GM18507 (cell line): ENCODE measurements around the gene CRIM1.

Source experiments
- DNase-seq: peaks from one replicate; pipeline ENCODE4 v3.0.0; 2011; ENCODE audit warnings: low read depth; ENCODE audit not compliant: insufficient read length; ENCODE audit errors: extremely low spot score
- FAIRE-seq: peaks from 2 replicates; lab custom pipeline; 2011; peaks lifted over from hg19 to GRCh38; lab: Jason Lieb, UNC

CRIM1 gene

DNA sequence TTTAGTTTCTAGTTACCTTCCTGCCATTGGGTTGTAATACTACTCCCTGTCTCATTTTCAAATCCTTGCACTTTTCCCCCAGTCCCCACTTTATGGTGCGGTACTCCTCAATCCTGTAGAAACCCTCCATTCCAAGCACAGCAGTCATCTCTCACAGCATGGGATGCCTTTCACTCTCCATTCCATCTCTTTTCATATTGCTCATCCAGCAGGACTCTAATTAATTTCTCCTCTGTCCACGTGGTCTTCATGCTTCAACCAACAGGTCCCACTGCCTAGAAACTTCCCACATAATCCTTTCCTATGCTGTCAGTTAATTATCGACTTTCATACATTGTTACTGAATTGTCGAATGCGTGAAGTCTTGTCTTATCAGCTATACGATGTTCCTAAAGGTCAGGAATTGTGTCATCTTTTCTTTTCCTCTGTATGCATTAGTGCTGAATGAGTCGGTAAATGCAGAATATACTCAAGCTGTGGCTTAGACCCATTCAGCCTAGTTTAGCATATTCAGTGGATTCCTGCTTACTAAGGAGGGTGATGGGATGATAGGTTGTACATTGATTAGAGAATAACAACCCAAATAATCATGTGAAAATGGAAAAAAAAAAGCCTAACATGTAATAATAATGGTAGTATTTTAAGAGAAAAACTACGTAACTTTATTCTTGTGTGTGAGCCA is 89.7 kb downstream of the CRIM1 start:
- no peak for DNase-seq
- FAIRE-seq, result no peak

DNA sequence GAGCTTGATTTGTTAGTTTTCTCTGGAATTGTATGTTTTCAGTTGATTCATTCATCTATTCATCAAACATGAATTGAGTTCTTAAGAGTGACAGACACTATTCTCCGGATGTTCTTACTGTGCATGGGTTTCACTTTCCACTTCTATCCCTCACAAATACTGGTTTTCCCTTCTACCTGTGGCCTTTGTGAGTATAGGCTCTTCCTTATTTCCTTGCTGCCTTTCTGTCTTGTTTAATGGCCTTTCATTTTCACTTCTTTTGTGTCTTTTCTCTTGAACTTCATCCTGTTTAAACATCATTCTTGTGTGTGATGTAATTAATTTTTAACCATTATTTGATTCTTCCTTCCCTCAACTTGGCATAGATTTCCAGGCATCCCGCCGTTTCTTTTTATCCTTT is 90.7 kb downstream of the CRIM1 start:
- DNase-seq (no peak), FAIRE-seq (no peak)

DNA sequence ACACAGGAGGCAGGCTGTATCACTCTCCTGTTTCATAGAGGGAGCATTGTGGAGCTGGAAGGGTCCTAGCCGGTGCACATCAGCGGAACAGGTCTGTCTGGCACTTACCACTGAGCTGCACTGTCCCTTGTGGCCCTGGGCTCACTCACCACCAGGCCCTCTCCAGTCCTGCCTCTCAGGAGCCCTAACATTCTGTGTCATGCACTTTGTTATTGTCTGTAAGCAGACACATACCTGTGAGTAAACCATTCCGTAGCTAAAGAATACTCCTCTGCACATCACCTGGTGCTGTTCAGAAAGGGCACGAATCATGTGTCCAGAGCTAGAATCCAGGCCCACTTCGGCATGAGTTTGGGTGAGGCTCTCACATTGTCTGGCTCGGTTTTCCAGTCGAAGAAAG is 93.6 kb downstream of the CRIM1 start:
- no peak for DNase-seq
- FAIRE-seq, result no peak

DNA sequence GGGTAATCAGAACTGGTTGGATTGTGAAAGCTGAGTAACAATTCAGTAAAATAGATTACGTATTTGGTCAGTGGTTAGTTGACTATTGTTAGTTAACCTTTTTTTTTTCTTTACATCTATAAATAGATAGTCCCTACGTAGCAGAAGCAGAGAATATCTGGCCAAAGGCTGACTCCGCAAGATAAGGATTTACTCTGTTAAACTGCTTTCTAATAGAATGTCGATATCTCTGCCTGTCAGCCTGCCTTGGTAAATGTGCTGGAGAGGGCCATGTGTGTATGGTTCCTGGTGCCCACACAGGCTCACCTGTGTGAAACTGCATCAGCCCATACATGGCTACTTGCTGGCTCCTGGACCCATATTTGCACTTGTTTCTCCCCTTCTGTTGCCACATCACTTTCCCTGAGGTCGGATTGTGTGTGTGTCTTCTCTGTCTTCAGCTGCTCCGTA is 94.4 kb downstream of the CRIM1 start:
- no peak for DNase-seq
- no peak for FAIRE-seq

DNA sequence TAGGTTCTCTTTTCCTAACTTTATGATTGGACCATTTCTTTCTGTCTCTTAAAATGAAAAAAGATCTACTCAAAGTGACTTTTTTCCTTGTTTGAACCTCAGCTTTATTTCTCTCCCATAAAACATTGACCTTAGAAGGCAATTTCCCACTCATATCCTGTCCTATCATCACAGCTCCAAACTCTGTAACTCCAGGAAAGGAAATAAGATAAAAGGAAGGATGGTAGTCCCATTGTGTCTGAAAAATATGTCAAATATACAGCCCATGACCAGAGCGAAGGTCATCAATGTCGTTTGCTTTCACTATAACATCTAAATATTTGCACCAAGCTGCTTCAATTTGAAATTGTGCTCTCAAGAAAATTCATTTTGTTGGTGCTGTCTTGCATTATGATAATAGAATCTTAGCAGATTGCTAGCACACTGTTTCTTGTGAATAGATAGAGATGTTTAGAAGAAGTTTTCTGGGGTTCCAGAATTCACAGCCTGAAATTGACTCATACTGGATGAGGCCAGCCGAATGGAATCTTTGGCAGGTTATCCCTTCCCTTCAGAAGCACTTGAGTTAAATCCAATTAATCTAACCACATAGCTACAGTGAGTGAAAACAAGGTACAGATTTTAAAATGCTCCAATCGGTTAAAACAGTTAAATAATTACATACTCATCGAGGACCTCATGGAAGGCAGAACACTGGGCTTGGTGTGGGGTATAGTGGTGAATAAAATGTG is 95.1 kb downstream of the CRIM1 start:
- FAIRE-seq, result no peak
- no peak for DNase-seq

DNA sequence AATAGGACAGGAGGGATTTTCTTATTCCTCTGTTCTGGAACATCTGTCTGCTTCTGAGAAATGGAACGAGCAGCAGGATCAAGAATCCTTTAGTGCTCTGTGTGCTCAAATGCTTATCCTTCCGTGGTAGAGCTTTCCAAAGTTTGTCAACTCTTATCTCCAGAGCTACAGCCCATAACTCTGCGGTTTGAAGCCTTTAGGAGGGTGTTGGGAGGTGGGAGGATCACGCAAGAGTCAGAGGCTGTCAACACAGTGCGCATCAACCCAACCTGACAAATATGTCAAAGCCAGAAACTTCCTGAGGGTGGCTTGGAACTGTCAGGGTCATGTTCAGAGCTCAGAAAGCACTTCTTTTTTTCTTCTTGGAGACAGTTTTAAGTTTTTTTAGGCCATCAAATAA is 95.9 kb downstream of the CRIM1 start:
- FAIRE-seq (no peak), DNase-seq (no peak)

DNA sequence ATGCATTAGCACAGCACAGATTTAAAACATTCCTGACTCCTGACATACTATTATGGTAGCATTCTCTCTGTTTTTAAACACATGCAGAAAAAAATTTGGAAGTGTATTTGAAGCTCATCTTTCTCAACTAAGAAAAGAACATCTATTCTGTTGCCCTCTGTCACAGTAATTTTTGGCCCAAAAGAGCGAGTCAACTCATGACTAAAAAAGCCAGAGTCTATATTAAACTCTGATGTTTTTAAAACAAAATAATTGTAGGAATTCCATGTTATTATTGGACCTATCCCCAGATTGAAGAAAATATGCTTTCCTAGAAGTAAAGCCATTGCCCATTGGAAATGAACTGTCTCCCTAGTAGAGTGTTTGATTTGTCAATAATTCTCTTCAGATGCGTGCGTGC is 96.7 kb downstream of the CRIM1 start:
- DNase-seq (no peak), FAIRE-seq (no peak)

DNA sequence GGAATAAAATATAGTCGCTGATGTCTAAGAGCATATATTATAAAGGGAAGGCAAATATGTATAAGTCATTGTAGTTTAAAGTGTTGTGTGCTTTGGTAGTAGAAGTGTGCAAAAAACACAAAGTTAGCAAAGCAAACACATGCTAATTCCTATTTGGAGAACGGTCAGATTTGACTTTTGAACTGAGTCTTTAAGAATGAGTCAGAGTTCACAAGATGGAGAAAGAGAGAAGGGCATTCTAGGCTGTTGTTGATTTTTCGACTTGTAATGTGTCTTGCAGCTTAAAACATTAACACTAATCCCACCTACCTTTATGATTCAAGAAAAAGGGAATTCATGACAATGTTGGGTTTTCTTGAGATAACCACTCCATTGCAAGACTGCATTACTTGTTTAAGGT is 98.1 kb downstream of the CRIM1 start:
- DNase-seq, result no peak
- FAIRE-seq, result no peak

DNA sequence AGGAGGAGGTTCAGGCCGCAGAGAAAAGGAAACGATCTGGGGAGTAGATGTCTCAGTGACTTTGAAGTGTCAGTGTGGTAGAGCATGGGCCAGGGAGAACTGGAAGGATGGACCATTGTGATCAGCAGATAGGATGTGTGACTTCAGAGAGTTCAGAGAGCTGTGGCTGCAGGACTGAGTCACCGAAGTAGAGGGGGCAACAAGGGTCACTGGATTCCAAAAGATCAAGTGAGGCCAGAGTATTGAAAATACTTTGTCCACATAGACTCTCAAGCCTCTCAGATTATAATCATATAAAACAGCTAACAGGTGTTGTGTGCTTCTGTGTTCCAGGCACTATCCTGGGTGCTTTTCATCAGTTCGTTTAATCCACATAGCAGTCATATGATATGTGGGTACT is 99.4 kb downstream of the CRIM1 start:
- FAIRE-seq, result no peak
- DNase-seq, result no peak

DNA sequence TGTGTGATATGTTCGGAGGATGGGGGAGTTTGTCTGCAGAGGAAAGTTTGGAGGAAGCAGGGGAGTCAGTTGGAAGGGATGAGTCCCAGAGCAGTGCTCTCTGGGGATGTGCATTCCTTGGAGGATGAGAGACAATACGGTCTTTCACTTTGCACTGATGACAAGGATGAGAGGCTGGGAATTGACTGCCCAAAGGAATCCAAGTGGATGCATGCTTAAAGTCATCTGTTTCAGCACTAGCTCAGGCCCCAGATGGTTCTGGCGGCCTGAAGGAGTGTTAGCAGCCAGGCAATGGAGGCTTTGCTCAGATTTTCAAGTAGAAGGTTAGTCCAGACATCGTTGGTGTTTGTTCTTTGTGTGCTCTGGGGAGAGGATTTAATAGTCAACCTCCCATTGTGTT is 100.2 kb downstream of the CRIM1 start:
- DNase-seq (no peak), FAIRE-seq (no peak)

DNA sequence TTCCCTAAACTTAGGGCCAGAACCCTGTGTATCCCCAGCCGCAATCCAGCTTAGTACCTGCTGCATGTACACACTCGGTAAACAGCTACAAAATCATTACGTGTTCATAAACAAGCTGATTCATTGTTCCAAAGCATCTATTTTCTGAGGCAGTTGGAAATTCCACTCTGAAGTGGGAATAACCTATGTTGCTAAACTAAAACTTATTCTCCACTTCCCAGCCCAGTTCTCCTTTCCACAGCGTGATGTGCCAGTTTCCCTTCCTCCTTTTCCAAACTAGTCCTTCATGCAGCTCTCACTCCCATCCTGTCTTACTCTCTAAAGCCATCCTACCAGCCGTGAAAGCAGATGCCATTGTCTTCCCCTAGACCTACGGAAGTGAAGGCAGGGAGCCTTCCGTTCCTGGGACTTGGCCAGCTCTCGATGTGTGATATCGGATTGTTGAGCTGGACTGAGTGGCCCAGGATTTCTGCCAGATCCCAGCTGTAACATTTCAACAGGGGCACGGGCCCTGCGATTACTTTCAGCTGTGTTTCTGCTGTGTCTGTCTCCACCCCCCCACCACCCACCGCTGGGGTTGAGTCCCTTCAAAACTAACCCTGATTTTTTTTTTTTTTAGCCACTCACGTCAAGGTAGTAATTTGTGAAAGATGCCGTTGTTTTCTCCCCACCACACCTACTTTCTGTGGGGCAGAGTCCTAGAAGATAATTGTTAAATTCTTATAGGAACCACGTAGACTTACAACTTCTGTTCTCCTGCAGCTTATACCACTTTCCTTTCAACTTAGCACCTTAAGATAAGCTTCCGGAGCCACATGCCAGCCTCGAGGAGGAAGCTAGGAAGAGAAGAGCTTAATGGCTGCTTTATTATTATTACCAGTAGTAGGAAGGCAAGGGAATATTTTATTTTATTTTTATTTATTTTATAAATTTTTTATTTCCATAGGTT is 100.9 kb downstream of the CRIM1 start:
- DNase-seq, result no peak
- no peak for FAIRE-seq

DNA sequence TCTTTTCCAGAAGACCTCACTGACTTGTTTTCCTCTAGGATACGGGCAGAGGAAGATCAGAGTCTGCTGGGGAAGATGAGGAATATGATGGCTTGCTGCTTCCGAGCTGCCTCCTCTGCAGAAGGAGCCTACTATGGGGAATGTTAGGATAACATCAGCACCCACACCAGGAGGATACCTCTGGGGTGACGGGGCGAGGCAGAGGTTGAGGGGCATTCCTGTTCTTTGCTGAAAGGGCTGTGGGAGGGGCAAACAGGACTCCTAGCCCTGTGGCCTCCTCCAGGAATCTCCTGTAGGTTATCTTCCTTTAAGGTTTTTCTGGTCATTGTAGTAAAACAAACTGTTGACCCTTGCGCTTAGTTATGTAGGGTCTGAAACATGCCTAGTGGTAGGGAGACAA is 102.5 kb downstream of the CRIM1 start:
- DNase-seq (no peak), FAIRE-seq (no peak)

DNA sequence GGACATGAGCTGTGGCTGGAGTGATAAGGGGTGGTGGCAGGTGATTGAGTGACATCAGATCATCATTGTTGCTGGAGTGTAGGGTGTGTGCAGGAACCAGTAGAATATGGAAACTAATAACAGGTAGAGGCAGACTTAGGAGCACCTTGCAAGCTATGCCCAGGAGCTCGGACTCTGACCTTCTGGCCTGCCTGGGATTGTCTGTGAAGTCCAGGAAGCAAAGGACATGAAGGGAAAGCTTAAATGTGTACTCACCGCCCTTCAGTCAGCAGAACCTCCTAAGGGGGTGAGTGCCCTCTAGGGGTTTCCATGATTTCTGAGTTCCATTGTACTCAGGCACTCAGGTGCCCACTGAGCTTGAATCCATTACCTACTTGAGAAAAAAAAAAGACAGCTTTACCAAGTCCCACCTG is 104.2 kb downstream of the CRIM1 start:
- DNase-seq, result no peak
- FAIRE-seq, result no peak

DNA sequence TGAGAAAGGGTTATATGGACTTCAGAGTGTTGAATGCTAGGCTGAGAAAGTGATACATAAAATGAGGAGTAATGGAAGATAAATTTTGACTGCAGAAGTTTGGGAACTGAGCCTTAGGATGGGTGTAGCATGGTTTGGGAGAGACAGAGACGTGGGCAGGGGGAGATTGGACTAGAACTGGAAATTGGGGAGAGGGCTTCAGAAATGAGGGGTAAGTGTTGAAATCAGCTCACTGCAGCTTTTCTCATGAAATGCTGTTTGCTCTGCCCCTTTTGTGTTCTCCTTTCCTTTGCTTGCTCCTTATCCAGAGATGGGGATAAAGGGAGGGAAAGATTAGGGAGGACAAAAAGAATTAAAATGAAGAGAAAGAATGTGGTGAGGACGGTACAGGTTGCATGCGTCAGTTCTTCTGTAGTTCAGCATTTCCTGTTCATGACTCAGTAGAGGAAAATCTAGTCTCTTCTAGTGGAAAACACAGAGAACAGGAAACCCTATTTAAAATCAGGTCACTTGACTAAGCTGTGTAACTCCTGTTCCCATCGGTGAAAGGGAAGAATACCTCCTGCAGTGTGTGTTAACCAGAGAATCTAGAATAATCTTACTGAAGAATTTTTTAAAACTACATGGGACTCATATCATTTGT is 105.6 kb downstream of the CRIM1 start:
- peak; percentile 73 for FAIRE-seq
- no peak for DNase-seq

DNA sequence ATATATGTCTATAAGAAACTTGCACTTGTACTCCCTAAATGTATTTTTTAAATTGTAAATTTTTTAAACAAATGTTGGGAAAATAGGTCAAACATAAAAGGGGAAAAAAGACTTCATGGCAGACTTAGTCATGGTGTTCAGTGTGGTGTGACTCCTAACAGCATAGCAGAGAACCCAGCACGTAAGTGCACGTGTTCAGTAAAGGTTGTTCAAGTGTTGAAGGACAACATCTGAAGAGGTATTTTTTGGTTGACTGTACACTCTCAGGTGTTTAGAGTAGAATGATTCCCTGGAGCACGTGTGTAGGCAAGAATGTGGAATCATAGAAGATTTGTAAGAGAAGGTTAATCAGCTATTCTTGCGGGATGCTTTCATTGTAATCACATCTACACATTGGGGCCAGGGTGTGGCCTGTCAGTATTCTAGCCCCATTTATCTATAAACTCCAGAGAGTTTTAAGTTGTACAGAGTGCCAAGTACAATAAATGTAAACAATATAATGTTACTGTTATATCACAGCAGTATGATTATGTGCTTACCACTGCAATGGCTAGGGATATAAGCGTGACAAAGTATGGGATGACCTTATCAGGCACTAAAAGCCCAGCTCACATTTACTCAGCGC is 106.8 kb downstream of the CRIM1 start:
- no peak for FAIRE-seq
- DNase-seq, result no peak

DNA sequence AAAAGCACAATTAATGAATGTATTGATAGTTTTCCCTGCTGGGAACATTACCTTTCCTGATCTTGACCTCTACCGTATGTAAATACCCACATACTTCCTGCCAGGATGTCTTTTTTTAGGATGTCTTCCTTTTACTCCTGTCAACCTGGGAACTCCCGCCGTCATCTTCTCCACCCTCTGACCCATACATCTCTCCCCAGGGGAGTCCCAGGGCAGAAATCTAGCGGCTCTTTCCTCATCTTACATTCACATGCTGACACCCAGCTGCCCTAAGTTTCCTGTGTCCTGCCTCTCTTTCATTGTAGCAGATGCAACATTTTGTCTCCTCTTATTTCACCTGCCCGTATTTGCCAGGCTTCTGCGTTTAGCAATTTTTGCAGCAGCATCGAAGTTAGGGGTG is 107.8 kb downstream of the CRIM1 start:
- no peak for FAIRE-seq
- DNase-seq, result no peak

DNA sequence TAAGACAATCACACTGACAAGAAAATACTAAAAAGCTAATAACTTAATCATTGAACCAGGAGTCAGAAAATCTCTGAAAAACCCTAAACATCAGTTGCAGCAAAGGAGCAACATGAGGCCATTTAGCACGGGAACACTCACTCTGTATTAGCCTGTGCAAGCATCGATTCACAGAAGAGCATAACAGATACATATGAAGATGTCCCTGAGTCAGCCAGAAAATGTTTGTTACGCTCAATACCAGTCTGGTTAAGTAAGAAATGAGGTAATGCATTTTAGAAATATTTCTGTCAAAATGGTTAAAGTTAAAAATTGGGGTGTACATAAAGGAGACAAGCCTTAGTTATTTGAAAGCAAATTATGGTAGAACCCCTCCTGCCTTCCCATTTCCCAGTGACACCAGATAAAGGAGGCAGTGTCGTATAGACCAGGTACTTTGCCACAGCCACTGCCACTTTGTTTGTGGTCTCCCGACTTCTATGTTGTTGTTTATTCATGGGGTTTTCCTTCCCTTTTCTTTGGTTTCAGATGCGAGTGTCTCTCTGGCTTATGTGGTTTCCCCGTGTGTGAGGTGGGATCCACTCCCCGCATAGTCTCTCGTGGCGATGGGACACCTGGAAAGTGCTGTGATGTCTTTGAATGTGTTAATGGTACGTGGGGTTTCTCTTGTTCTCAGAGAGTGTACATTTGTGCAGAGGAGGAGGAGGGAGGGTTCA is 108.6 kb downstream of the CRIM1 start:
- FAIRE-seq (no peak), DNase-seq (no peak)

DNA sequence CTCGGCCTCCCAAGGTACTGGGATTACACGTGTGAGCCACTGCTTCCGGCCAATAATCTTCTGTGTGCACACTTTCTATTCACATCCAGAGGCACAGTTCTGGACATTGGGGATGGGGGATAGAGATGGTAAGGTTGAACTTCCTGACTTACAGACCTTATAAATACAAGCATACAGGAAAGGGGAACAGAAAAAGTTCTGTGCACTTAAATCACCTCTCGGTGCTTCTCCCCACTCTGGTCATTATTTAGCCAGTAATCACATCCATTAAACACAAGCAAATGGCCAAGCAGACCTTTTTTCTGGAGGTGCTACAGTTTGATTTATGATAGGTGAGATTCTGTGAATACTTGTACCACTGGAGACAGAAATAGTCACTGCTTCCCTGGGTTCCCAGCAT is 110.6 kb downstream of the CRIM1 start:
- FAIRE-seq, result no peak
- DNase-seq, result no peak
